Tibial nerve (tissue), 3 donors: ENCODE data around the gene CDC25A.

ENCODE experiments used
- POLR2A ChIP-seq, 2 donors: fragments of 450-650 bp; IDR thresholded peaks; one replicate each; pipeline ENCODE4 v1.6.1; 2017; ENCODE audit warnings: antibody characterized with exemption in 2 of 2, mild to moderate bottlenecking in 2 of 2, moderate library complexity in 2 of 2
- TF ChIP-seq, protein P1 (sequence below), 5 experiments: fragments of 200-600 bp in 3 of 5; fragments of 450-650 bp in 2 of 5; sonication (generic) in 3 of 5; IDR thresholded peaks; one replicate each; pipeline ENCODE4 v1.5.1; 2016 to 2019; ENCODE audit warnings: antibody characterized with exemption in 5 of 5, mild to moderate bottlenecking in 3 of 5, moderate library complexity in 2 of 5

DNA sequence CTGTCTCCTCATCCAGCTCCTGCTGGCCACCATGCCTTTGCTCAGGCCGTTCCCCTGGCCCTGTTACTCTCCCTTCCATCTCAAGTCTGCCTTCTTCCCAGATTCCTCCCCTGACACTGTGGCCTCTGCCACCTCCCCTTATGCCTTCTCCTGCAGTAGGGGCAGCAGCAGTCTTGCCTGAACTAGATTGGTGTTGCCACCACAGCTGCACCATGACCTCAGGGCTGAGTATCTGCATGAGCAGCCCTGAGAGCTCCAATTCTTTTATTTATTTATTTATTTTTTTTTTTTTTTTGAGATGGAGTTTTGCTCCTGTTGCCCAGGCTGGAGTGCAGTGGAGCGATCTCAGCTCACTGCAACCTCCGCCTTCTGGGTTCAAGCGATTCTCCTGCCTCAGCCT lies 21.2 kb upstream of the CDC25A start:
- TF ChIP-seq, protein P1, sequence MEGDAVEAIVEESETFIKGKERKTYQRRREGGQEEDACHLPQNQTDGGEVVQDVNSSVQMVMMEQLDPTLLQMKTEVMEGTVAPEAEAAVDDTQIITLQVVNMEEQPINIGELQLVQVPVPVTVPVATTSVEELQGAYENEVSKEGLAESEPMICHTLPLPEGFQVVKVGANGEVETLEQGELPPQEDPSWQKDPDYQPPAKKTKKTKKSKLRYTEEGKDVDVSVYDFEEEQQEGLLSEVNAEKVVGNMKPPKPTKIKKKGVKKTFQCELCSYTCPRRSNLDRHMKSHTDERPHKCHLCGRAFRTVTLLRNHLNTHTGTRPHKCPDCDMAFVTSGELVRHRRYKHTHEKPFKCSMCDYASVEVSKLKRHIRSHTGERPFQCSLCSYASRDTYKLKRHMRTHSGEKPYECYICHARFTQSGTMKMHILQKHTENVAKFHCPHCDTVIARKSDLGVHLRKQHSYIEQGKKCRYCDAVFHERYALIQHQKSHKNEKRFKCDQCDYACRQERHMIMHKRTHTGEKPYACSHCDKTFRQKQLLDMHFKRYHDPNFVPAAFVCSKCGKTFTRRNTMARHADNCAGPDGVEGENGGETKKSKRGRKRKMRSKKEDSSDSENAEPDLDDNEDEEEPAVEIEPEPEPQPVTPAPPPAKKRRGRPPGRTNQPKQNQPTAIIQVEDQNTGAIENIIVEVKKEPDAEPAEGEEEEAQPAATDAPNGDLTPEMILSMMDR (IDR thresholded peaks at IDR 0.05) = no peak
- TF ChIP-seq POLR2A (IDR thresholded peaks at IDR 0.05) = no peak
